ENCODE results near the gene AGMAT. TPM values are rescaled to one million over a fixed set of nuclear protein-coding genes. Genes with fewer than 3 reads are reported as not detected.
"Not testable (repeated sequence)": the region's sequence is repeated elsewhere in the genome, so short reads cannot be mapped to it uniquely, and the experiment has no call there.

The AGMAT gene
- total and polyA plus RNA-seq, 5 experiments from 2014 or later = 9.0 to 15.5 (median 11.3) TPM

- not testable (repeated sequence) for ATAC-seq, DNase-seq, H3K9me3 Mint-ChIP-seq, H3K36me3 Mint-ChIP-seq, H3K27me3 Mint-ChIP-seq
- POLR2A ChIA-PET = interaction anchor here (0.6 to 2.1 kb wide), 9 partner anchors 8 to 740 kb away, joined by 3 to 23 read pairs (median 3); partner anchors contain the start of genes DDI2 and SPEN
- Mint-ChIP-seq H3K4me3 (peak overlapping the region in 4 of 10 donors; percentile 78 to 84 (median 80)), H3K27ac (peak overlapping the region in 5 of 10 donors; percentile 75 to 94 (median 92)), H3K4me1 (peaks cover 4 to 14% (median 11%) of the 10 kb centered on the region in 4 donors)
These were observed 19.5 kb upstream of the AGMAT start for GRCh38 chr1:15604400-15604799.

- H3K4me3 Mint-ChIP-seq = peak overlapping the region; percentile 78 to 92 (median 84)
- not testable (repeated sequence) for H3K36me3 Mint-ChIP-seq, H3K27me3 Mint-ChIP-seq, ATAC-seq, H3K9me3 Mint-ChIP-seq, DNase-seq
- POLR2A ChIA-PET = interaction anchor here (0.6 to 2.1 kb wide), 14 partner anchors 7 to 740 kb away, joined by 3 to 25 read pairs (median 4); partner anchors contain the start of genes AGMAT, DDI2 and SPEN
- peaks cover 4 to 14% (median 11%) of the 10 kb centered on the region in 4 donors for H3K4me1 Mint-ChIP-seq
- H3K27ac Mint-ChIP-seq = peak overlapping the region; percentile 75 to 94 (median 90)
These were observed 19.1 kb upstream of the AGMAT start for GRCh38 chr1:15603966-15604282.

- peaks cover 4 to 14% (median 11%) of the 10 kb centered on the region in 4 donors for H3K4me1 Mint-ChIP-seq
- no peaks in the 10 kb centered on the region for H3K27me3 Mint-ChIP-seq
- H3K36me3 Mint-ChIP-seq = no peaks in the 10 kb centered on the region
- peaks cover 0 to 4% (median 0%) of the 10 kb centered on the region in 9 donors for H3K9me3 Mint-ChIP-seq
- DNase-seq = peak; percentile 84 to 97 (median 92)
- ATAC-seq = peak; percentile 98 to 99
- peak overlapping the region; percentile 75 to 94 (median 90) for H3K27ac Mint-ChIP-seq
- POLR2A ChIA-PET = interaction anchor here (0.6 to 2.1 kb wide), 15 partner anchors 9 to 244 kb away, joined by 3 to 25 read pairs (median 4); partner anchors contain the start of genes AGMAT, DDI2 and SPEN
- peak overlapping the region; percentile 78 to 92 (median 84) for H3K4me3 Mint-ChIP-seq
These were observed 18.5 kb upstream of the AGMAT start for GRCh38 chr1:15603050-15603965.

GRCh38 chr1:15598436-15598835 is 13.6 kb upstream of the AGMAT start:
- POLR2A ChIA-PET = interaction anchor here (1.1 kb wide), 1 partner anchor 136 kb away, joined by 3 read pairs; no protein-coding TSS in a partner anchor
- ATAC-seq = no peak

GRCh38 chr1:15595809-15596617 is 11.2 kb upstream of the AGMAT start:
- H3K9me3 Mint-ChIP-seq = no peaks in the 10 kb centered on the region
- H3K36me3 Mint-ChIP-seq = peaks cover 0 to 4% (median 0%) of the 10 kb centered on the region in 3 donors
- peaks cover 0 to 3% (median 0%) of the 10 kb centered on the region in 5 donors for H3K27me3 Mint-ChIP-seq
- DNase-seq (no peak), ATAC-seq (no peak)
- no peak overlapping the region for H3K4me3 Mint-ChIP-seq
- POLR2A ChIA-PET = interaction anchor here (0.6 to 1.4 kb wide), 4 partner anchors 8 to 196 kb away, joined by 3 to 6 read pairs (median 3); partner anchors contain the start of gene DDI2
- peak overlapping the region in 1 of 10 donors; percentile 35 for H3K27ac Mint-ChIP-seq
- peaks cover 0 to 3% (median 0%) of the 10 kb centered on the region in 4 donors for H3K4me1 Mint-ChIP-seq

More at GRCh38 chr1:15598436-15598835, 13.6 kb upstream of the AGMAT start:
- Mint-ChIP-seq H3K4me1 (peaks cover 0 to 8% (median 3%) of the 10 kb centered on the region in 4 donors), H3K36me3 (no peaks in the 10 kb centered on the region), H3K4me3 (no peak overlapping the region), H3K9me3 (no peaks in the 10 kb centered on the region), H3K27me3 (peaks cover 0 to 3% (median 0%) of the 10 kb centered on the region in 5 donors), H3K27ac (no peak overlapping the region)
- DNase-seq = no peak

- peaks cover 0 to 5% (median 1%) of the 10 kb centered on the region in 4 donors for H3K4me1 Mint-ChIP-seq
- no peak overlapping the region for H3K27ac Mint-ChIP-seq
- POLR2A ChIA-PET = interaction anchor here (0.7 to 2.0 kb wide), 2 partner anchors 11 to 92 kb away, joined by 4 to 9 read pairs; no protein-coding TSS in a partner anchor
- no peak for ATAC-seq
- no peaks in the 10 kb centered on the region for H3K9me3 Mint-ChIP-seq
- no peak overlapping the region for H3K4me3 Mint-ChIP-seq
- H3K36me3 Mint-ChIP-seq = peaks cover 0 to 20% (median 13%) of the 10 kb centered on the region in 3 donors
- H3K27me3 Mint-ChIP-seq = peaks cover 0 to 3% (median 0%) of the 10 kb centered on the region in 5 donors
- DNase-seq = no peak
These were observed 7.4 kb upstream of the AGMAT start for GRCh38 chr1:15592285-15592684.

GRCh38 chr1:15583016-15583706 is 1.7 kb downstream of the AGMAT start:
- H3K27me3 Mint-ChIP-seq = no peaks in the 10 kb centered on the region
- H3K4me3 Mint-ChIP-seq = peak overlapping the region; percentile 56 to 88 (median 78)
- ATAC-seq (no peak), DNase-seq (no peak)
- peaks cover 0 to 12% (median 9%) of the 10 kb centered on the region in 3 donors for H3K36me3 Mint-ChIP-seq
- H3K9me3 Mint-ChIP-seq = no peaks in the 10 kb centered on the region
- H3K4me1 Mint-ChIP-seq = peaks cover 21 to 65% (median 53%) of the 10 kb centered on the region in 4 donors
- POLR2A ChIA-PET = interaction anchor here (1.0 to 2.7 kb wide), 3 partner anchors 20 to 1322 kb away, joined by 3 to 15 read pairs (median 3); no protein-coding TSS in a partner anchor
- peak overlapping the region in 9 of 10 donors; percentile 66 to 89 (median 84) for H3K27ac Mint-ChIP-seq

GRCh38 chr1:15579683-15580047 is 5.2 kb downstream of the AGMAT start:
- no peaks in the 10 kb centered on the region for H3K9me3 Mint-ChIP-seq
- H3K4me3 Mint-ChIP-seq = peak overlapping the region in 8 of 10 donors; percentile 60 to 82 (median 76)
- H3K27me3 Mint-ChIP-seq = no peaks in the 10 kb centered on the region
- H3K27ac Mint-ChIP-seq = peak overlapping the region; percentile 95 to 98 (median 97)
- peaks cover 0 to 9% (median 0%) of the 10 kb centered on the region in 3 donors for H3K36me3 Mint-ChIP-seq
- POLR2A ChIA-PET = interaction anchor here (0.6 to 3.6 kb wide), 13 partner anchors 9 to 268 kb away, joined by 3 to 37 read pairs (median 6); partner anchors contain the start of genes DDI2, DNAJC16 and SPEN
- peaks cover 20 to 64% (median 52%) of the 10 kb centered on the region in 4 donors for H3K4me1 Mint-ChIP-seq
- ATAC-seq = peak in 1 of 2 donors; percentile 5
- DNase-seq = no peak

GRCh38 chr1:15578921-15579682 is 5.7 kb downstream of the AGMAT start:
- Mint-ChIP-seq H3K9me3 (no peaks in the 10 kb centered on the region), H3K27ac (peak overlapping the region; percentile 95 to 98 (median 97)), H3K4me3 (peak overlapping the region; percentile 60 to 82 (median 74)), H3K27me3 (no peaks in the 10 kb centered on the region), H3K36me3 (peaks cover 0 to 15% (median 3%) of the 10 kb centered on the region in 3 donors), H3K4me1 (peaks cover 20 to 61% (median 48%) of the 10 kb centered on the region in 4 donors)
- POLR2A ChIA-PET = interaction anchor here (0.6 to 3.6 kb wide), 10 partner anchors 8 to 268 kb away, joined by 3 to 37 read pairs (median 6); partner anchors contain the start of genes DDI2, DNAJC16 and SPEN
- DNase-seq (peak; percentile 11 to 79 (median 48)), ATAC-seq (peak; percentile 90 to 97)

- H3K4me1 Mint-ChIP-seq = peaks cover 16 to 49% (median 36%) of the 10 kb centered on the region in 4 donors
- POLR2A ChIA-PET = interaction anchor here (0.6 to 3.6 kb wide), 7 partner anchors 11 to 259 kb away, joined by 3 to 37 read pairs (median 10); partner anchors contain the start of genes DDI2 and DNAJC16
- H3K36me3 Mint-ChIP-seq = peaks cover 0 to 24% (median 7%) of the 10 kb centered on the region in 3 donors
- peak overlapping the region in 9 of 10 donors; percentile 52 to 82 (median 73) for H3K4me3 Mint-ChIP-seq
- H3K9me3 Mint-ChIP-seq = no peaks in the 10 kb centered on the region
- peak overlapping the region; percentile 95 to 98 (median 97) for H3K27ac Mint-ChIP-seq
- ATAC-seq (peak; percentile 15 to 43), DNase-seq (peak in 1 of 10 donors; percentile 26)
- no peaks in the 10 kb centered on the region for H3K27me3 Mint-ChIP-seq
These were observed 7.2 kb downstream of the AGMAT start for GRCh38 chr1:15577691-15578090.
